Gastrocnemius medialis (tissue), 4 donors: Measurements from ENCODE around the gene DSE. TPM values are rescaled to one million over a fixed set of nuclear protein-coding genes. Genes with fewer than 3 reads are reported as not detected.

Experiments
- ATAC-seq, 2 donors: fragments of 150-250 bp; one replicate each; pipeline ENCODE4 v1.9.1; 2016
- DNase-seq, 2 donors: peaks; one replicate each; pipeline ENCODE4 v3.0.0-alpha.2; 2019
- H3K27ac ChIP-seq, 4 donors: fragments of 200-600 bp; sonication (generic); 1 replicate in 1 of 4; 2 replicates in 3 of 4; pipeline ENCODE4 v1.5.1; 2016 to 2018; ENCODE audit warnings: mild to moderate bottlenecking in 2 of 4, moderate library complexity in 1 of 4
- H3K27me3 ChIP-seq, 3 donors: fragments of 200-600 bp; sonication (generic) in 2 of 3; 1 replicate in 1 of 3; 2 replicates in 2 of 3; pipeline versions ENCODE4 v1.5.1 to v1.6.0; 2016 to 2019; ENCODE audit warnings: mild to moderate bottlenecking in 1 of 3, moderate library complexity in 1 of 3
- H3K36me3 ChIP-seq, 2 donors: fragments of 200-600 bp; sonication (generic) in 1 of 2; one replicate each; pipeline ENCODE4 v1.5.1; 2017 to 2018
- H3K4me1 ChIP-seq, 2 donors: fragments of 200-600 bp; sonication (generic) in 1 of 2; one replicate each; pipeline ENCODE4 v1.5.1; 2016 to 2017; ENCODE audit warnings: mild to moderate bottlenecking in 2 of 2
- H3K4me3 ChIP-seq, 4 donors: fragments of 200-600 bp; sonication (generic) in 3 of 4; 1 replicate in 1 of 4; 2 replicates in 3 of 4; pipeline ENCODE4 v1.5.1; 2016 to 2019; ENCODE audit warnings: mild to moderate bottlenecking in 2 of 4
- H3K9me3 ChIP-seq, 3 donors: fragments of 200-600 bp; sonication (generic) in 2 of 3; 1 replicate in 1 of 3; 2 replicates in 2 of 3; pipeline ENCODE4 v1.5.1; 2016 to 2019
- POLR2A ChIP-seq, 2 donors: fragments of 450-650 bp; IDR thresholded peaks; one replicate each; pipeline ENCODE4 v1.6.1; 2017; ENCODE audit warnings: antibody characterized with exemption in 2 of 2, mild to moderate bottlenecking in 2 of 2, moderate library complexity in 2 of 2
- in situ Hi-C, 4 donors: fragments of 200-750 bp; cut with MboI; loops; one replicate each; pipeline versions ENCODE4 v1.15.0 to v1.8.0; 2017; ENCODE audit warnings: low sequenced_read_pairs in 4 of 4
- intact Hi-C: fragments of 100-400 bp; cut with DNase I; formaldehyde crosslinking; loops from one replicate; pipeline ENCODE4 v1.15.1; 2023; ENCODE audit warnings: low total_unique reads
- total RNA-seq, 4 donors: library from RNA; depleted of rRNA; stranded (reverse); fragments of >200 nt; gene quantifications; one replicate each; pipeline versions ENCODE4 v1.1.0 to v1.2.3, GENCODE V29; 2016
- TF ChIP-seq, protein P1 (sequence below), 5 experiments: fragments of 450-650 bp in 3 of 5; fragments of 200-600 bp in 2 of 5; sonication (generic) in 2 of 5; IDR thresholded peaks in 4 of 5; conservative IDR thresholded peaks in 1 of 5; 1 replicate in 4 of 5; 2 replicates in 1 of 5; pipeline ENCODE4 v1.5.1; 2016 to 2019; ENCODE audit warnings: antibody characterized with exemption in 5 of 5, mild to moderate bottlenecking in 3 of 5, moderate library complexity in 3 of 5

The DSE gene
- total RNA-seq, 4 donors from 2014 or later, result 9.6 to 14.8 (median 11.8) TPM

DNA sequence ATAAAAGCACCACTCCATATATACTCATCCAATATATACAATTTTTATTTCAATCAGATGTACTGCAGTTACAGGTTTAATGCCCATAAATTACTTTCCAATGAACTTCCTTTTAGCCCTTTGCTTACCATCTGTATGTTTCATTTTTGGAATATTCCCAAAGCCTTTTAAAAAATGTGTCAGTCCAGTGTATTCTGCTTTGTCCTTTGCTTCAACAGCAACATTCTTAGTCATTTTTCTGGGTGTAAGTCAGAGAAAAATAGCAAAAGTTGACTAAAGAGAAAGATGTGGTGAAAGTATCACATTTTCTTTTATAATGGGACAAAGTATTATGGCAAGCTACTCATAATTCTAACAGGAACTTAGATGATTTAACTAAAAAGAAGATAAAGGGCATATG is 15.2 kb downstream of the DSE start:
- H3K27ac ChIP-seq, result peak overlapping the region; percentile 3 to 44 (median 28)
- no peaks in the 10 kb centered on the region for H3K9me3 ChIP-seq
- in situ Hi-C loops (no loop called here), intact Hi-C loops (no loop called here)
- H3K36me3 ChIP-seq, result no peaks in the 10 kb centered on the region
- H3K27me3 ChIP-seq, result no peaks in the 10 kb centered on the region
- H3K4me1 ChIP-seq, result peaks cover 14 to 27% of the 10 kb centered on the region in 2 donors
- H3K4me3 ChIP-seq, result no peak overlapping the region
- no peak for ATAC-seq
- no peak for DNase-seq
- TF ChIP-seq, protein P1, sequence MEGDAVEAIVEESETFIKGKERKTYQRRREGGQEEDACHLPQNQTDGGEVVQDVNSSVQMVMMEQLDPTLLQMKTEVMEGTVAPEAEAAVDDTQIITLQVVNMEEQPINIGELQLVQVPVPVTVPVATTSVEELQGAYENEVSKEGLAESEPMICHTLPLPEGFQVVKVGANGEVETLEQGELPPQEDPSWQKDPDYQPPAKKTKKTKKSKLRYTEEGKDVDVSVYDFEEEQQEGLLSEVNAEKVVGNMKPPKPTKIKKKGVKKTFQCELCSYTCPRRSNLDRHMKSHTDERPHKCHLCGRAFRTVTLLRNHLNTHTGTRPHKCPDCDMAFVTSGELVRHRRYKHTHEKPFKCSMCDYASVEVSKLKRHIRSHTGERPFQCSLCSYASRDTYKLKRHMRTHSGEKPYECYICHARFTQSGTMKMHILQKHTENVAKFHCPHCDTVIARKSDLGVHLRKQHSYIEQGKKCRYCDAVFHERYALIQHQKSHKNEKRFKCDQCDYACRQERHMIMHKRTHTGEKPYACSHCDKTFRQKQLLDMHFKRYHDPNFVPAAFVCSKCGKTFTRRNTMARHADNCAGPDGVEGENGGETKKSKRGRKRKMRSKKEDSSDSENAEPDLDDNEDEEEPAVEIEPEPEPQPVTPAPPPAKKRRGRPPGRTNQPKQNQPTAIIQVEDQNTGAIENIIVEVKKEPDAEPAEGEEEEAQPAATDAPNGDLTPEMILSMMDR (IDR thresholded peaks at IDR 0.05 in 4 of 5, conservative IDR thresholded peaks at IDR 0.05 in 1 of 5), result no peak
- TF ChIP-seq POLR2A (IDR thresholded peaks at IDR 0.05), result no peak

DNA sequence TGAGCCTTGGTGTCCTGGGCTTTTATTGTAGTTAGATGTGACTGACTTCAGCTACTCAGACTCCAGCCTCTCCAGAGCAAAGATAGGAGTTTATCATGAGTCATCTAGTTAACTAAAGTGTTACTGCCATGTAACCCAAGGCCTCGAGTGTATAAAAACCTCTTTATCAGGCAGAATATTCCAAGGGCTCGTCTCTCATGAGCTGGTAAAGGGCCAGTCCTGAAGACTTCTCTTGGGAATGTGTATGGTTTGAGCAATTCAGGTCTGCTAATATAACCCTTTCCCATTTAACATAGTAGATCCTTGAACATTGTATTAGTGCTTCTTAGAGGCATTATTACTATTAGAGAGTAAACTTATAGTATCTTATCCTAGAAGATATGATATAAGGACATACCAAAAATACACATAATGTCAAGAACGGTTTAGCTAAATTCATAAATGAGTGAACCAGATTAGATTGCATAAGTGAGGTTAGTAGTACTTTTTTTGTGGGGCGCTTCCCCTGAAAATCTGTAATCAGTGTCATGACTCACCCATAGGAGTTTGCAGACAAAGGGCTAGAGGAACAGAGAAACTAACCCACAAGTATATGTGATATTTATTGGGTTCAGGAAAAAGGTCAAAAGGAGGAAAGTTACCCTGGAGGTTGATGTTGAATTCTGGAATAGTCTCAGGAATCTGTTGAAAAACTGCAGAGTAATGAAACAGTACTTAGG is 16.0 kb downstream of the DSE start:
- DNase-seq (no peak), ATAC-seq (peak; percentile 57 to 58)
- Histone ChIP-seq H3K9me3 (no peaks in the 10 kb centered on the region), H3K4me3 (no peak overlapping the region), H3K27ac (peak overlapping the region; percentile 3 to 44 (median 28)), H3K27me3 (no peaks in the 10 kb centered on the region), H3K4me1 (peaks cover 17 to 34% of the 10 kb centered on the region in 2 donors), H3K36me3 (no peaks in the 10 kb centered on the region)
- no peak for TF ChIP-seq POLR2A (IDR thresholded peaks at IDR 0.05)
- TF ChIP-seq, protein P1 (IDR thresholded peaks at IDR 0.05 in 4 of 5, conservative IDR thresholded peaks at IDR 0.05 in 1 of 5), result no peak
- intact Hi-C loops, result no loop called here
- in situ Hi-C loops, result no loop called here

DNA sequence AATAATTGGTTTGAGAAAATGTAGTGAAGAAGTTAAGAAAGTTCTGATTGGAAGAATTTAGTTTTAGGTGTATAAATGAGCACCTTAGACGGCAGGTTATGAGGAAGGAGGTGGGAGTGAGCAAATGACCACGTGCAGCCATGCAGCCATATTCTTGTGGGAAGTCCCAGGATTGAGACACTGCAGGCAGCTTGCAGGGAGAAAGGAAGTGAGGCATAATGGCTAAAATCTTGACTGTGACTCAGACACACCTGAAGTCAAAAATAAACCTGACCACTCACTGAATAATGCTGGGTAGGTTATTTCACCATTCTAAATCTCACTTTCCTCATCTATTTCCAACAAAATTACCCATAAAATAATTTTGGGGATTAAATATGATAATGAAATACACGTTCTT is 16.6 kb downstream of the DSE start:
- peak; percentile 63 for ATAC-seq
- TF ChIP-seq POLR2A (IDR thresholded peaks at IDR 0.05), result no peak
- TF ChIP-seq, protein P1 (IDR thresholded peaks at IDR 0.05 in 4 of 5, conservative IDR thresholded peaks at IDR 0.05 in 1 of 5), result no peak
- DNase-seq, result peak in 1 of 2 donors; percentile 13
- H3K4me1 ChIP-seq, result peaks cover 17 to 34% of the 10 kb centered on the region in 2 donors
- no peaks in the 10 kb centered on the region for H3K9me3 ChIP-seq
- intact Hi-C loops (no loop called here), in situ Hi-C loops (no loop called here)
- H3K4me3 ChIP-seq, result no peak overlapping the region
- H3K27ac ChIP-seq, result peak overlapping the region in 2 of 4 donors; percentile 24 to 44
- no peaks in the 10 kb centered on the region for H3K27me3 ChIP-seq
- no peaks in the 10 kb centered on the region for H3K36me3 ChIP-seq

DNA sequence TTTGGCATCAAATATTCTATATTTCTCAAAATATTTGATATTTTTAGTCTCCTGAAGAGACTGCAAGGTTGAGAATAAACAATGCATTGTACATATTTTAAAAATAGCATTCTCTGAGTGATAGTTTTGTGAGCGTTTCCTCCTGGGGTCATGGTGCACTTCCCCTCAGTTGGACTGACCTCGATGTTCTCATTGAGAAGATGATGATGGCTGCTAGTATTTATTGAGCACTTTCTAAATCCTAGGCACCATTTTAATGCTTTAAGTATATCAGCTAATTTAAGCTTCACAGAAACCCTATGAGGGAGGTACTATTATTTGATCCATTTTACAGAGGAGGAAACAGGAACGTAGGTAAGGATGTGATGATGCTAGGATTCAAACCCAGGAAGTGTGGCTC is 18.2 kb downstream of the DSE start:
- H3K27me3 ChIP-seq, result no peaks in the 10 kb centered on the region
- intact Hi-C loops, result no loop called here
- TF ChIP-seq, protein P1 (IDR thresholded peaks at IDR 0.05 in 4 of 5, conservative IDR thresholded peaks at IDR 0.05 in 1 of 5), result no peak
- TF ChIP-seq POLR2A (IDR thresholded peaks at IDR 0.05), result no peak
- no peak for DNase-seq
- in situ Hi-C loops, result no loop called here
- no peak overlapping the region for H3K27ac ChIP-seq
- peaks cover 17 to 41% of the 10 kb centered on the region in 2 donors for H3K4me1 ChIP-seq
- H3K4me3 ChIP-seq, result no peak overlapping the region
- ATAC-seq, result no peak
- no peaks in the 10 kb centered on the region for H3K36me3 ChIP-seq
- H3K9me3 ChIP-seq, result no peaks in the 10 kb centered on the region
